Heart left ventricle (tissue), 16 donors: ENCODE data around the gene LHFPL3. TPM values are rescaled to one million over a fixed set of nuclear protein-coding genes. Genes with fewer than 3 reads are reported as not detected.

ENCODE experiments used
- ATAC-seq, 4 donors: fragments of 200-7000 bp; cut with Tn5 transposase; one replicate each; pipeline ENCODE4 v1.9.1; 2020 to 2022; ENCODE audit warnings: moderate library complexity in 4 of 4, mild to moderate bottlenecking in 3 of 4, moderate number of reproducible peaks in 1 of 4
- DNase-seq, 5 donors: peaks; one replicate each; pipeline ENCODE4 v3.0.0-alpha.2; 2020
- H3K27ac ChIP-seq, 12 donors: fragments of 200-600 bp; sonication (generic) in 4 of 12; one replicate each; pipeline versions ENCODE4 v1.5.0 to v1.8.0; 2016 to 2022; ENCODE audit warnings: mild to moderate bottlenecking in 2 of 12
- H3K27me3 ChIP-seq, 9 donors: fragments of 200-600 bp; sonication (generic) in 2 of 9; one replicate each; pipeline versions ENCODE4 v1.5.1 to v1.8.0; 2016 to 2022; ENCODE audit warnings: mild to moderate bottlenecking in 3 of 9
- H3K36me3 ChIP-seq, 9 donors: fragments of 200-600 bp; sonication (generic) in 2 of 9; one replicate each; pipeline versions ENCODE4 v1.5.0 to v1.8.0; 2018 to 2022; ENCODE audit warnings: mild to moderate bottlenecking in 2 of 9
- H3K4me1 ChIP-seq, 12 donors: fragments of 200-600 bp; sonication (generic) in 4 of 12; one replicate each; pipeline versions ENCODE4 v1.5.0 to v1.8.0; 2016 to 2022; ENCODE audit warnings: mild to moderate bottlenecking in 3 of 12
- H3K4me3 ChIP-seq, 12 donors: fragments of 200-600 bp; sonication (generic) in 4 of 12; one replicate each; pipeline versions ENCODE4 v1.5.0 to v1.8.0; 2017 to 2022; ENCODE audit warnings: mild to moderate bottlenecking in 9 of 12, moderate library complexity in 4 of 12
- H3K9me3 ChIP-seq, 12 donors: fragments of 200-600 bp; sonication (generic) in 4 of 12; one replicate each; pipeline versions ENCODE4 v1.5.0 to v1.8.0; 2016 to 2022; ENCODE audit warnings: mild to moderate bottlenecking in 1 of 12
- CTCF ChIP-seq, 12 donors: fragments of 200-600 bp; sonication (generic) in 4 of 12; IDR thresholded peaks; one replicate each; pipeline versions ENCODE4 v1.5.0 to v1.8.0; 2018 to 2022; ENCODE audit warnings: antibody characterized with exemption in 12 of 12, mild to moderate bottlenecking in 5 of 12
- POLR2A ChIP-seq, 2 donors: fragments of 450-650 bp; IDR thresholded peaks; one replicate each; pipeline ENCODE4 v1.6.1; 2017; ENCODE audit warnings: antibody characterized with exemption in 2 of 2, mild to moderate bottlenecking in 2 of 2, moderate library complexity in 2 of 2
- WGBS, 4 donors: extraction: QIAGEN DNeasy Blood & Tissue Kit in 2 of 4; methylation state at CpG; one replicate each; pipeline versions ENCODE4 v1.1.5 to v1.1.7; 2013 to 2018; 5-methylcytosine and 5-hydroxymethylcytosine counted together
- intact Hi-C, 10 donors: fragments of 100-400 bp; cut with DNase I; formaldehyde crosslinking; loops; one replicate each; pipeline versions ENCODE4 v1.11.1 to v1.14.2; 2022
- polyA plus RNA-seq, 2 donors: library from polyadenylated mRNA; stranded (reverse); fragments of 200-250 nt; gene quantifications; one replicate each; pipeline ENCODE4 v1.2.3, GENCODE V29; 2013
- total RNA-seq, 9 donors: library from RNA; depleted of rRNA in 2 of 9; stranded (reverse); fragments of >200 nt in 2 of 9; fragmentation: NEBNext Ultra II Directional in 3 of 9; extraction: Animal tissue kit (Norgen Biotek cat#: 25700) in 3 of 9; gene quantifications; one replicate each; pipeline versions ENCODE4 v1.1.0 to v1.2.4, GENCODE V29; 2016 to 2023
- donor health status: ischemic (EF 13 %, LVEDD 7.1; RV severe dilation, severe dysfunction).
- donor health status: healthy with polysubstance abuse.
- donor health status: DM: no; HTN: yes; CAD: no.
- donor health status: DM: no; HTN: no; CAD: no.
- donor health status: ischemic (EF 25% LVEDD 6.9; RV normal size, moderate dysfunction).
- donor health status: ischemic (EF 25% LVEDD 5.7; RV mildly dilated, moderate dysfunction).
- donor health status: healthy.
- donor health status: DM: yes; HTN: yes; CAD: no.
- donor health status: ischemic (EF 35%, LVEDD 5.7; RV mildly dilated, moderate dysfunction).
- donor health status: nonischemic (EF 11% LVEDD 7.7; RV severe dilation, severe dysfunction).
- donor health status: DM: yes; HTN: yes; CAD: no.
- donor health status: PGD.
- donor health status: ischemic (EF 29% LVEDD 5.4; RV normal size, mild dysfunction).
- donor health status: nonischemic (EF 23%, LVEDD 6.1; RV moderate dilation, normal function).

The LHFPL3 gene
- total and polyA plus RNA-seq, 11 donors: not detected

GRCh38 chr7:104386943-104387342 lies 58.5 kb downstream of the LHFPL3 start:
- H3K4me1 ChIP-seq: no peaks in the 10 kb centered on the region
- intact Hi-C loops: loop anchor here in 1 of 10 donors (10.0 kb wide), 1 partner anchor 58 kb away; no protein-coding TSS in a partner anchor
- ATAC-seq: no peak
- no peak overlapping the region for H3K27ac ChIP-seq
- TF ChIP-seq POLR2A (IDR thresholded peaks at IDR 0.05) (no peak), CTCF (IDR thresholded peaks at IDR 0.05) (no peak)
- no peaks in the 10 kb centered on the region for H3K27me3 ChIP-seq
- no peak for DNase-seq
- H3K36me3 ChIP-seq: no peaks in the 10 kb centered on the region
- peaks cover 0 to 34% (median 6%) of the 10 kb centered on the region in 12 donors for H3K9me3 ChIP-seq
- H3K4me3 ChIP-seq: no peak overlapping the region

GRCh38 chr7:104388222-104388621 lies 59.8 kb downstream of the LHFPL3 start:
- 58 to 71% (median 66%) methylated on average over 3 of the region's 3 CpGs for WGBS, 4 donors
- intact Hi-C loops: loop anchor here in 1 of 10 donors (10.0 kb wide), 1 partner anchor 57 kb away; no protein-coding TSS in a partner anchor
- TF ChIP-seq POLR2A (IDR thresholded peaks at IDR 0.05): no peak
- TF ChIP-seq CTCF (IDR thresholded peaks at IDR 0.05): no peak
- no peaks in the 10 kb centered on the region for H3K27me3 ChIP-seq
- H3K36me3 ChIP-seq: no peaks in the 10 kb centered on the region
- ATAC-seq (no peak), DNase-seq (no peak)
- H3K9me3 ChIP-seq: peaks cover 0 to 34% (median 6%) of the 10 kb centered on the region in 12 donors
- H3K27ac ChIP-seq: no peak overlapping the region
- H3K4me3 ChIP-seq: no peak overlapping the region
- no peaks in the 10 kb centered on the region for H3K4me1 ChIP-seq

GRCh38 chr7:104395162-104395561 lies 66.8 kb downstream of the LHFPL3 start:
- H3K4me1 ChIP-seq: no peaks in the 10 kb centered on the region
- ATAC-seq (no peak), DNase-seq (no peak)
- peaks cover 0 to 3% (median 0%) of the 10 kb centered on the region in 12 donors for H3K9me3 ChIP-seq
- peaks cover 0 to 6% (median 0%) of the 10 kb centered on the region in 9 donors for H3K27me3 ChIP-seq
- intact Hi-C loops: no loop called here
- H3K4me3 ChIP-seq: no peak overlapping the region
- TF ChIP-seq CTCF (IDR thresholded peaks at IDR 0.05) (no peak), POLR2A (IDR thresholded peaks at IDR 0.05) (no peak)
- H3K27ac ChIP-seq: no peak overlapping the region
- H3K36me3 ChIP-seq: no peaks in the 10 kb centered on the region

GRCh38 chr7:104397442-104397841 lies 69.0 kb downstream of the LHFPL3 start:
- H3K36me3 ChIP-seq: no peaks in the 10 kb centered on the region
- no peak overlapping the region for H3K4me3 ChIP-seq
- intact Hi-C loops: no loop called here
- no peak overlapping the region for H3K27ac ChIP-seq
- peaks cover 0 to 9% (median 0%) of the 10 kb centered on the region in 9 donors for H3K27me3 ChIP-seq
- ATAC-seq (no peak), DNase-seq (no peak)
- WGBS, 4 donors: 19 to 33% (median 26%) methylated on average over 4 of the region's 4 CpGs
- no peak for TF ChIP-seq POLR2A (IDR thresholded peaks at IDR 0.05)
- no peaks in the 10 kb centered on the region for H3K4me1 ChIP-seq
- H3K9me3 ChIP-seq: no peaks in the 10 kb centered on the region

- H3K27me3 ChIP-seq: peaks cover 0 to 2% (median 0%) of the 10 kb centered on the region in 9 donors
- H3K4me3 ChIP-seq: no peak overlapping the region
- H3K27ac ChIP-seq: no peak overlapping the region
- H3K36me3 ChIP-seq: no peaks in the 10 kb centered on the region
- intact Hi-C loops: no loop called here
- WGBS, 4 donors: 78 to 89% (median 81%) methylated on average over 1 of the region's 1 CpG
- TF ChIP-seq CTCF (IDR thresholded peaks at IDR 0.05): no peak
- no peak for TF ChIP-seq POLR2A (IDR thresholded peaks at IDR 0.05)
- H3K4me1 ChIP-seq: no peaks in the 10 kb centered on the region
- no peak for ATAC-seq
- H3K9me3 ChIP-seq: no peaks in the 10 kb centered on the region
- DNase-seq: no peak
Observed at GRCh38 chr7:104408371-104408770, 80.0 kb downstream of the LHFPL3 start.
